Naive thymus-derived CD8-positive, alpha-beta T cell (primary cell): ENCODE results near the gene MYRIP. TPM values are rescaled to one million over a fixed set of nuclear protein-coding genes. Genes with fewer than 3 reads are reported as not detected.
"Not testable (repeated sequence)": the region's sequence is repeated elsewhere in the genome, so short reads cannot be mapped to it uniquely, and the experiment has no call there.

ENCODE experiments used
- ATAC-seq, 2 donors: fragments of 150-1000 bp; cut with Tn5 transposase in 1 of 2; sonication (Bioruptor Pico), chemical (Tn5 transposase) in 1 of 2; 1 replicate in 1 of 2; 2 replicates in 1 of 2; pipeline ENCODE4 v1.10.0; 2021; ENCODE audit warnings: mild to moderate bottlenecking in 2 of 2, moderate library complexity in 2 of 2
- POLR2A ChIA-PET: fragments of 350-600 bp; sonication (Branson Sonifier 250); formaldehyde crosslinking; loops from one replicate; lab custom pipeline; 2021; ENCODE audit warnings: antibody characterized with exemption; lab: Charles Lee
- DNase-seq, 10 donors: peaks; one replicate each; pipeline versions ENCODE4 v3.0.0 to v3.0.0-alpha.2; 2020 to 2022
- H3K27ac Mint-ChIP-seq, 10 donors: one replicate each; pipeline ENCODE4 v1.8.0; 2020 to 2022; ENCODE audit warnings: mild to moderate bottlenecking in 10 of 10, mixed read lengths in 10 of 10, moderate library complexity in 4 of 10, inconsistent platforms in 1 of 10
- H3K27me3 Mint-ChIP-seq, 5 donors: one replicate each; pipeline ENCODE4 v1.8.0; 2021 to 2022; ENCODE audit warnings: mixed read lengths in 5 of 5
- H3K36me3 Mint-ChIP-seq, 3 donors: one replicate each; pipeline ENCODE4 v1.8.0; 2020 to 2022; ENCODE audit warnings: mixed read lengths in 3 of 3, mild to moderate bottlenecking in 2 of 3, inconsistent platforms in 1 of 3
- H3K4me1 Mint-ChIP-seq, 4 donors: one replicate each; pipeline ENCODE4 v1.8.0; 2021 to 2022; ENCODE audit warnings: mixed read lengths in 4 of 4
- H3K4me3 Mint-ChIP-seq, 10 donors: one replicate each; pipeline ENCODE4 v1.8.0; 2020 to 2022; ENCODE audit warnings: mild to moderate bottlenecking in 10 of 10, mixed read lengths in 10 of 10, moderate library complexity in 6 of 10, inconsistent platforms in 1 of 10
- H3K9me3 Mint-ChIP-seq, 9 donors: one replicate each; pipeline ENCODE4 v1.8.0; 2020 to 2022; ENCODE audit warnings: mixed read lengths in 9 of 9, mild to moderate bottlenecking in 3 of 9, inconsistent platforms in 1 of 9, moderate library complexity in 1 of 9
- polyA plus RNA-seq, 3 donors: library from polyadenylated mRNA; unstranded; fragments of 300-500 nt; fragmentation: Illumina TruSeq; gene quantifications; one replicate each; pipeline ENCODE4 v1.2.3, GENCODE V29; 2021
- total RNA-seq, 8 experiments: library from RNA in 2 of 8; stranded (reverse) in 2 of 8; gene quantifications; one replicate each; pipeline ENCODE4 v1.2.3 and lab custom pipeline; 2021 to 2026

MYRIP gene
- total and polyA plus RNA-seq, 5 experiments from 2014 or later, result 0.08 TPM; not detected in 4

DNA sequence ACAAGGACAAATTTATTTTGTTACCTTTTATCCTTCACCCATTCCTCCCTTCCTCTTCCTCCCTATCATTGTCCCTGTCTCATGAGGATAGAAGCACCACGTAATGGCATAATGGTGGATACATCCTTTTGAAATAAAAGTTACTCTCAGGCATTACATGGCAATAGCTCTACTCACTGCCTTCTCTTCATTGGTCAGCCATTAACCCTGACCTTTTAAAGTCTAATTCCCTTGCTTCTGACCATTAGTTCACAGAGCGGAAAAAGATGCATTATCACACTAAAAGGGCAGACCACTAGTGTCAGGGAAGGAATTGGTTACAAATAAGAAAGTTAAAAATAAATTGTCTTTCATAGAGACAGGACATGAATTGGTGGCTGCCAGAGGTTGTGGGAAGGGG, 445.5 kb downstream of the MYRIP start:
- no peak for DNase-seq
- POLR2A ChIA-PET, result no interaction called here
- no peak overlapping the region for H3K27ac Mint-ChIP-seq

DNA sequence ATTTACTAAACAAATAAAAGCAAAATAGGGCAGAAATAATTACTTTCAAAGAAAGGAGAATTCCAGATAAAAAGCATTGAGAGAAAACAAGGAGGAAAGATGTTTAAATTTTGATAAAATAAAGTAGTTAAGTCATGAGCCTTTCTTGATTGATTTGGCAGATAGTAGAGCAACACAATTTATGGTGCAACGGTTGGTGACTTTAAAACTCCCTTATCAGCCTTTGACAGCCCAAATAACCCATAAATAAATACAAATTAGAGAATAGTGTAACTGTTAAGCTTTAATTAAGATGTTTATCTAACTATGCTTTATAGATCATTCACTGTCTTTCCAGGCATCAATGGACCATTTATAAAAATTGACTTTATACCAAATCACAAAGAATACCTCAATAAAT, 446.1 kb downstream of the MYRIP start:
- Mint-ChIP-seq H3K4me1 (no peaks in the 10 kb centered on the region), H3K4me3 (no peak overlapping the region), H3K27me3 (no peaks in the 10 kb centered on the region), H3K27ac (no peak overlapping the region), H3K36me3 (peaks cover 0 to 7% (median 0%) of the 10 kb centered on the region in 3 donors), H3K9me3 (no peaks in the 10 kb centered on the region)
- POLR2A ChIA-PET, result no interaction called here
- DNase-seq (no peak), ATAC-seq (no peak)

More for the DNA sequence above, 445.5 kb downstream of the MYRIP start:
- no peaks in the 10 kb centered on the region for H3K9me3 Mint-ChIP-seq
- no peak overlapping the region for H3K4me3 Mint-ChIP-seq
- H3K27me3 Mint-ChIP-seq, result no peaks in the 10 kb centered on the region
- peaks cover 0 to 9% (median 0%) of the 10 kb centered on the region in 3 donors for H3K36me3 Mint-ChIP-seq
- no peak for ATAC-seq
- H3K4me1 Mint-ChIP-seq, result peaks cover 0 to 2% (median 0%) of the 10 kb centered on the region in 4 donors

- POLR2A ChIA-PET, result no interaction called here
- Mint-ChIP-seq H3K4me1 (no peaks in the 10 kb centered on the region), H3K4me3 (no peak overlapping the region), H3K36me3 (peaks cover 0 to 8% (median 2%) of the 10 kb centered on the region in 3 donors), H3K27me3 (no peaks in the 10 kb centered on the region), H3K27ac (no peak overlapping the region), H3K9me3 (no peaks in the 10 kb centered on the region)
- DNase-seq (no peak), ATAC-seq (no peak)
Measured at GRCh38 chr3:40258064-40258463, 448.7 kb downstream of the MYRIP start.

GRCh38 chr3:40258555-40258954, 449.1 kb downstream of the MYRIP start:
- H3K9me3 Mint-ChIP-seq, result no peaks in the 10 kb centered on the region
- no peak for ATAC-seq
- DNase-seq, result no peak
- no peaks in the 10 kb centered on the region for H3K27me3 Mint-ChIP-seq
- peaks cover 0 to 13% (median 3%) of the 10 kb centered on the region in 3 donors for H3K36me3 Mint-ChIP-seq
- no peaks in the 10 kb centered on the region for H3K4me1 Mint-ChIP-seq
- no peak overlapping the region for H3K4me3 Mint-ChIP-seq
- no peak overlapping the region for H3K27ac Mint-ChIP-seq
- POLR2A ChIA-PET, result no interaction called here

DNA sequence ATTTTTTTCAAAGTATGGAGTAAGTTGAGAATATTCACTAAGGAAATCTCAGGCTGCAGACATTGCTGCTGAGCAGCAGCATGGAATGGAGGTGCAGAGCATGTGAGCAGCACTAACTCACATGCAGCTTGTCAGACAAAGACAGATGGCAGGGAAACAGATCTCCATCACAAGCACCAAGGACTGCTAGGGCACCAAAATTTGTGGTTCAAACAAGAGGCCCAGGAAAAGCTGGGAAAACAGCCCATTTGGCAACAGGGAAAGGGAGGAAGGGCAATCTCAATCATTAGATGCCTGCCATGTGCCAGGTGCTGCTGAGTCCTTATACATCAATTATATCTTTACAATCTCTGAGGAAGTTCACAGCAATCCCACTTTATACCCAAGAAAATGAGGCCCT, 452.9 kb downstream of the MYRIP start:
- no peaks in the 10 kb centered on the region for H3K27me3 Mint-ChIP-seq
- POLR2A ChIA-PET, result no interaction called here
- H3K27ac Mint-ChIP-seq, result no peak overlapping the region
- DNase-seq, result no peak
- H3K4me1 Mint-ChIP-seq, result peaks cover 0 to 1% (median 0%) of the 10 kb centered on the region in 4 donors
- peaks cover 0 to 17% (median 3%) of the 10 kb centered on the region in 3 donors for H3K36me3 Mint-ChIP-seq
- H3K9me3 Mint-ChIP-seq, result no peaks in the 10 kb centered on the region
- no peak overlapping the region for H3K4me3 Mint-ChIP-seq
- ATAC-seq, result no peak

DNA sequence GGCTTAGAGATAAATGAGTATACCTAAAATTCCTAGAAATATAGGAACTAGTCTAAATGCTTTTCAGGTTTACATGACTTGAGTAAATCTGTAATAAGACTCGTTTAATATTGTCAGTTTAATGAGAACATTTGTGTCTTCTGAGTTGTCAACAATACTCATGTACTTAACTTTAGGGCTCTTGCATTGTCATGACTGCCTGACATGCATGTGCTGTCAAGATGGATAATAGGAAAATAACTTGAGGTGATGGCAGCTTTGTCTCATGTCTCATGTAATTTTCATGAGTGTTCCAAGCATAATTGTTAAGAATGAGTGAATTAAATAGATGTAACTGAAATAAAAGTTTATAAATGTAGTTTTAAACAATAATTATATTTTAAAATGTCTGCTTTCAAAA, 455.0 kb downstream of the MYRIP start:
- H3K4me3 Mint-ChIP-seq, result no peak overlapping the region
- POLR2A ChIA-PET, result no interaction called here

DNA sequence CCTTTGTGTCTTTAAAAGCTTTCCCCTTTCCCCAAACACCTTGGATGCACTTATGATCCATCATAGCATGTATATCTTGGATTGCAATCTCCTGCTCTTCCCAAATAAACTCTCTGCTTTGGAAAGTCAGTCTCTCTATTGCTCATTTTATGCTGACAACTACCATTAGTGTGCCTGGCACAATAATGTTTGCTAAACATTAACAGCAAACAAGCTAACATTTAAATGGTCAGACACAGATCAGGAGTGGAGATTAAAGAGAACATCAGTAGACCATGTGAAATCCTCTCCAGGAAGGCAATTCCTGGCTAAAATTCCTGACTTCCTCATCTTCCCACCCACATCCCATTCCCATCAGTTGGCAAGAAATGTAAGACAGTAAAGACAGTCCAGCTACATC, 455.8 kb downstream of the MYRIP start:
- H3K27me3 Mint-ChIP-seq, result no peaks in the 10 kb centered on the region
- no peak overlapping the region for H3K27ac Mint-ChIP-seq
- H3K4me3 Mint-ChIP-seq, result no peak overlapping the region
- POLR2A ChIA-PET, result no interaction called here
- H3K36me3 Mint-ChIP-seq, result peaks cover 0 to 18% (median 3%) of the 10 kb centered on the region in 3 donors
- peaks cover 0 to 1% (median 0%) of the 10 kb centered on the region in 4 donors for H3K4me1 Mint-ChIP-seq
- DNase-seq (no peak), ATAC-seq (no peak)
- no peaks in the 10 kb centered on the region for H3K9me3 Mint-ChIP-seq

More for the DNA sequence above, 455.0 kb downstream of the MYRIP start:
- H3K4me1 Mint-ChIP-seq, result peaks cover 0 to 1% (median 0%) of the 10 kb centered on the region in 4 donors
- DNase-seq, result no peak
- ATAC-seq, result no peak
- no peak overlapping the region for H3K27ac Mint-ChIP-seq
- H3K27me3 Mint-ChIP-seq, result no peaks in the 10 kb centered on the region
- no peaks in the 10 kb centered on the region for H3K9me3 Mint-ChIP-seq
- peaks cover 0 to 18% (median 3%) of the 10 kb centered on the region in 3 donors for H3K36me3 Mint-ChIP-seq

DNA sequence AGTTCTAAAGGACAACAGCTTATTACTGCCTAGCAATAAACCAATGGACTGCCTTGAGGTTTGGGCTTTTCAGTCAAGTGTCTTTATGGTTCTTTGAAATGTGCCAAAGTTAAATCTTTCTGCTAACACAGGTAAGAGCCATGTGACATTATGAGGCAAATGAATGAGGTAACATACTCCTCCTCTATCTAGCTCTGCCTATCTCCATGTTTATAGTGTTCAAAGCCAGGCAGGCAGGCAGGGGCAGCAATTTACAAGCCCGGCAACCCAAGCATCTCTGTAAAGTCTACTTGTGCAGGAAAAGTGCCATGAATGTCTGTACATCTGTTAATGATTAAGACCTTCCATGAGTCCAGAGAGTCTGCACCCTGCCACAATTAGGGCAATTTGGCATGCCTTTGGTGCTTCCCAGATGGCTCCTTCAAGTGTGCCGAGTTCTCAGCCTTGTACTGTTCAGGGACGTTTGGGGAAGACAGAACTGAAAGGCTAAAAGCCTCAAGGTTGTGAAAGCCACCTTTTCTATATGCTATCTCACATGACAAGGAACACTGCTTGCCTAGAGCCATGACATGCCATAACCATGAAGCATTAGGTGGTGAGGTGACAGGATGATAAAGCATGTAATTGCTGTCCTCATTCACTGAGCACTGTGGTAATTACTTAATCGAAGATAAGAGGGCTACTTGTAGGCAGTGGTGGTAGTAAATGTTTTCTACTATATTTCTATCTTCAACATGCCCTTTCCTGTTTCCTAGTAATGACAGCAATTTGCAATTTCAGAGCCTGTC, 458.7 kb downstream of the MYRIP start:
- DNase-seq (no peak), ATAC-seq (no peak)
- POLR2A ChIA-PET, result no interaction called here
- H3K4me1 Mint-ChIP-seq, result peaks cover 0 to 7% (median under 1%) of the 10 kb centered on the region in 4 donors
- peaks cover 6 to 25% (median 7%) of the 10 kb centered on the region in 3 donors for H3K36me3 Mint-ChIP-seq
- H3K27me3 Mint-ChIP-seq, result no peaks in the 10 kb centered on the region
- no peak overlapping the region for H3K27ac Mint-ChIP-seq
- H3K9me3 Mint-ChIP-seq, result peaks cover 0 to 6% (median 0%) of the 10 kb centered on the region in 9 donors
- no peak overlapping the region for H3K4me3 Mint-ChIP-seq

GRCh38 chr3:40268802-40269524, 459.6 kb downstream of the MYRIP start:
- peaks cover 0 to 10% (median 5%) of the 10 kb centered on the region in 4 donors for H3K4me1 Mint-ChIP-seq
- ATAC-seq, result no peak
- DNase-seq, result no peak
- H3K4me3 Mint-ChIP-seq, result no peak overlapping the region
- H3K27ac Mint-ChIP-seq, result no peak overlapping the region
- H3K36me3 Mint-ChIP-seq, result peaks cover 6 to 20% (median 7%) of the 10 kb centered on the region in 3 donors
- H3K9me3 Mint-ChIP-seq, result peaks cover 0 to 6% (median 0%) of the 10 kb centered on the region in 9 donors
- POLR2A ChIA-PET, result no interaction called here
- no peaks in the 10 kb centered on the region for H3K27me3 Mint-ChIP-seq

DNA sequence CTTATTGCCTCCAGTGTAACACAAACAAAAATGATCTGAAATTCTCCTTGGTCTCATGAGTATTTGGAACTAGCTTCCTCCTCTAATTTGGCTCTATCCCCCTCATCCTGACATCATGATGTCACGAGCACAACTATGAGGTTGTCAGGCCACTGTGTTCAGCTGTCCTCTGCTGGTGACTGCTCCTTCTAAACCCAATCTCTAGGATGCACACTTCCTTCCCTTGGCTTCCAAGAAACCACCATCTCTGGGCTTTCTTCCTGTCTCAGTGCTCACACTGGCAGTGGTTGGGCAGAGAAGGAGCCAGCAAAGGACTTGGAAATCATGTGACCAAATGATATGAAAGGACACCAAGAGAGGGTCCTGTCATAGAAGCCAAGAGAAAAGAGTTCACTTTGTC, 469.4 kb downstream of the MYRIP start:
- H3K36me3 Mint-ChIP-seq, result peaks cover 0 to 16% (median 15%) of the 10 kb centered on the region in 3 donors
- peaks cover 0 to 12% (median 0%) of the 10 kb centered on the region in 9 donors for H3K9me3 Mint-ChIP-seq
- H3K4me1 Mint-ChIP-seq, result peaks cover 0 to 15% (median 10%) of the 10 kb centered on the region in 4 donors
- no peak overlapping the region for H3K4me3 Mint-ChIP-seq
- ATAC-seq (no peak), DNase-seq (no peak)
- peak overlapping the region in 2 of 10 donors; percentile 0 to 35 for H3K27ac Mint-ChIP-seq
- no peaks in the 10 kb centered on the region for H3K27me3 Mint-ChIP-seq
- POLR2A ChIA-PET, result no interaction called here

DNA sequence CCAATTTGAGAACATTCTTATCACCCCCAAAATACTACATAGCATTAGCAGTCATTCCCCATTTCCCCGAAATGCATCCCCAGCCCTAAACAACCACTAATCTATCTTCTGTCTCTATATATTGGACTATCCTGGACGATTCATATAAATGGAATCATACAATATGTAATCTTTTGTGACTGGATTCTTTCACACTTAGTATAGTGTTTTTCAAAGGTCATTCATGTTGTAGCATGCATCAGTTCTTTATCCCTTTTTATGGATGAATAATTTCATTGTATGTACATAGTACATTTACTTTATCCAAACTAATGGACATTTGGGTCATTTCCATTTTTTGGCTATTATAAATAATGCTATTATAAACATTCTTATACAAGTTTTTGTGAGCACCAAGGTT, 472.6 kb downstream of the MYRIP start:
- ATAC-seq, result no peak
- peaks cover 0 to 8% (median 6%) of the 10 kb centered on the region in 4 donors for H3K4me1 Mint-ChIP-seq
- POLR2A ChIA-PET, result no interaction called here
- H3K27ac Mint-ChIP-seq, result no peak overlapping the region
- peaks cover 0 to 9% (median 0%) of the 10 kb centered on the region in 9 donors for H3K9me3 Mint-ChIP-seq
- no peaks in the 10 kb centered on the region for H3K27me3 Mint-ChIP-seq
- no peak for DNase-seq
- peaks cover 4 to 16% (median 8%) of the 10 kb centered on the region in 3 donors for H3K36me3 Mint-ChIP-seq
- H3K4me3 Mint-ChIP-seq, result no peak overlapping the region

DNA sequence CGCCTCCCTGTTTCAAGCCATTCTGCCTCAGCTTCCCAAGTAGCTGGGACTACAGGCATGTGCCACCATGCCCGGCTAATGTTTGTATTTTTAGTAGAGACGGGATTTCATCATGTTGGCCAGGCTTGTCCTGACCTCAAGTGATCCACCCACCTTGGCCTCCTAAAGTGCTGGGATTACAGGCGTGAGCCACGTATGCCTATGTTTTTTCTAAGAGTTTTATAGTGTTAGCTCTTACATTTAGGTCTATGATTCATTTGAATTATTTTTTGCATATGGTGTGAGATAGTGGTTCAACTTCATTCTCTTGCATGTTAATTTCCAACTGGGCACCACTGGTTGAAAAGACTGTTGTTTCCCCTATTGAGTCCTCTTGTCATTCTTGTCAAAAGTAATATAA, 473.6 kb downstream of the MYRIP start:
- H3K27ac Mint-ChIP-seq, POLR2A ChIA-PET, ATAC-seq, H3K4me1 Mint-ChIP-seq, H3K9me3 Mint-ChIP-seq, H3K4me3 Mint-ChIP-seq, DNase-seq, H3K27me3 Mint-ChIP-seq: not testable (repeated sequence)
- peaks cover 4 to 16% (median 5%) of the 10 kb centered on the region in 3 donors for H3K36me3 Mint-ChIP-seq

DNA sequence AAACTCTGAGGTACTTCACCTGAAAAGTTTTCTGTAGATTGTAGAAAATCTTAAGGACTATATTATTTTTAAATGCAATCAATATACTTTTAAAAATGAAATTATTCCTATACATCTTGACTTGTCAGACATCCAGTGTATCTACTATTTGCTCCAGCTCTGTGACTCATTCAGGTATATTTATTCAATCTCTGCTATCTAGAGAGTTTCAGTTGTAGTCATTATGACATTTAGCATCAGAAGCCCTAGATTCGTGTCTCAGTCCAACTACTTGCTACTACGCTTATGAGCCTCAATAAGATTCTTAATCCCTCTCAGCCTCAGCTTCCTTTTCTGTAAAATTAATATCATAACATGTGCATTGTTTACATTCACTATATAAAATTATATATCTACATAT, 477.8 kb downstream of the MYRIP start:
- Mint-ChIP-seq H3K9me3 (peaks cover 0 to 9% (median 0%) of the 10 kb centered on the region in 9 donors), H3K4me1 (no peaks in the 10 kb centered on the region), H3K27me3 (no peaks in the 10 kb centered on the region), H3K4me3 (no peak overlapping the region), H3K27ac (no peak overlapping the region), H3K36me3 (peaks cover 12 to 45% (median 26%) of the 10 kb centered on the region in 3 donors)
- POLR2A ChIA-PET, result no interaction called here
- DNase-seq (no peak), ATAC-seq (no peak)
